Measurements from ENCODE around the gene ASB5.

Gene ASB5

DNA sequence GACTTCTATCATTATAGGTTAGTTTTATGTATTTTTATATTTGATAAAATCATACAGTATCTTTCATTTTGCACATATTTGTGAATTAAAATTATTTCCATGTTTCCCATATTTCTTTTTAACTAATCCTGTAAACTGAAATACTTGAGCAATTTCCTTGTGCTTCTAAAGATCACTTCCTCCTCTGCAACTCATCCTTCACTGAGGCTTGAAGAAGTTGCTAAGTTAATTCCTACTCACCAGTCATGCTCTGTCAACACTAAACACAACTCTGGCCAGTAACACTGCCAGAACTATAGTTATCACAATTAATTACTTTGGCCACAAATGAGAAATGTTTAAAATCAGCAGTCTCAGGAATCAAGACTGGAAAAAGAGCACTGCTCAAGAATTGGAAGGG is 80.4 kb downstream of the ASB5 start:
- Histone ChIP-seq H3K27me3 (ENCODE audit: control insufficient read depth in 5 of 5, insufficient read depth in 4 of 5, low read length in 5 of 5) (peaks cover 0 to 9% (median 0%) of the 10 kb centered on the region in 5 donors), H3K36me3 (ENCODE audit: control insufficient read depth in 5 of 5, insufficient read depth in 5 of 5, low read length in 5 of 5) (no peaks in the 10 kb centered on the region), H3K9ac (ENCODE audit: low read length in 5 of 5) (no peak overlapping the region), H3K27ac (ENCODE audit: low read depth, low read length) (no peak overlapping the region), H3K4me3 (ENCODE audit: low read depth in 1 of 5, low read length in 5 of 5) (no peak overlapping the region), H3K9me3 (ENCODE audit: control insufficient read depth in 5 of 5, low read length in 5 of 5) (no peaks in the 10 kb centered on the region), H3K4me1 (ENCODE audit: control insufficient read depth in 5 of 5, insufficient read depth in 5 of 5, low read length in 5 of 5) (peaks cover 0 to 5% (median 0%) of the 10 kb centered on the region in 5 donors)

DNA sequence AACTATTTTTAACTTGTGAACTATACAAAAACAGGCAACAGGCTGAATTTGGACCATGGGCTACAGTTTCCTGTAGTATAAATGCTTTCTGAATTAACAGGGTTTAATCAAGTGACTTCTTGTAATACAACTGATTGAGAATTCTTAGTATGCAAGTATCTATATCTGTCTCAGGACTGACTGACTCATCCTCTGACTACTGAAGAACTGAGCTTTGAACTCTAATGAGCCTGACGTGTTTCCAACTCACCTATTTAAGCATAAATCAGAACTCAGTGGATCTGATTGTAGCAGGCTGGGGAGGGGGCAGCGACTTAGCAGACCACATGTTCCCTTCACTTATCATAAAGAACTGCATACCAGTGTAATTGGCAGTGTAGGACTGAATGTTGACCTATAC is 81.4 kb downstream of the ASB5 start:
- Histone ChIP-seq H3K9me3 (ENCODE audit: control insufficient read depth in 5 of 5, low read length in 5 of 5) (no peaks in the 10 kb centered on the region), H3K27me3 (ENCODE audit: control insufficient read depth in 5 of 5, insufficient read depth in 4 of 5, low read length in 5 of 5) (peaks cover 0 to 9% (median 0%) of the 10 kb centered on the region in 5 donors), H3K36me3 (ENCODE audit: control insufficient read depth in 5 of 5, insufficient read depth in 5 of 5, low read length in 5 of 5) (no peaks in the 10 kb centered on the region), H3K27ac (ENCODE audit: low read depth, low read length) (no peak overlapping the region), H3K4me1 (ENCODE audit: control insufficient read depth in 5 of 5, insufficient read depth in 5 of 5, low read length in 5 of 5) (peaks cover 0 to 5% (median 0%) of the 10 kb centered on the region in 5 donors), H3K9ac (ENCODE audit: low read length in 5 of 5) (no peak overlapping the region), H3K4me3 (ENCODE audit: low read depth in 1 of 5, low read length in 5 of 5) (no peak overlapping the region)

DNA sequence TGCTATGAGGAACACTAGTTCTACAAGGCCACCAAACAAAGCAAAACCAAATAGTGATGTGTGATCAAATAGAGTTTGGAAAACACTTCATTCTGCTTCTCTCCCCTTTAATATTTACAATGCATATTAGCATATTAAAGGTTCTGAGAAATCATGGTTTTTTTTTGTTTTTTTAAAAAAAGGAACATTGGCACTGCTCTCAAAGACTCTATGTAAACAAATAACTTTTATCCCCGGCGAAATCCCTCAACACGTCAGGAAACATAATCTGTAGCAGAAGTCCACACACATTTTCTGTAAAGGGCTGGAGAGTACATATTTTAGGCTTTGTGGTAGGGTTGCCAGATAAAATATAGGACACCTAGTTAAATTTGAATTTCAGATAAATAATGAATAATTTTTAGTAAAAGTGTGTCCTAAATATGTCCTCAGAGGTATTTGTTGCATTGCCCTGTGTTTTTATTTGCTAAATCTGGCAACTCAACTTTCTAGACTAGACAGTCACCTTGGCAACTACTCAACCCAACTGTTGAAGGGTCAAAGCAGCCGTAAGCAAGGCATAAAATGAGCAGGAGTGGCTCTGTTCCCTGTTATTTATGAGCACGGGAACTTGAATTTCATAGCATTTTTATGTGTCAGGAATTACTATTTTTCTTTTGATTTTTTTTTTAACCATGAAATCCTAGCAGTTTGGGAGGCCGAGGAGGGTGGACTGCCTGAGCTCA is 82.2 kb downstream of the ASB5 start:
- no peak overlapping the region for H3K4me3 ChIP-seq (ENCODE audit: low read depth in 1 of 5, low read length in 5 of 5)
- peaks cover 0 to 5% (median 0%) of the 10 kb centered on the region in 5 donors for H3K4me1 ChIP-seq (ENCODE audit: control insufficient read depth in 5 of 5, insufficient read depth in 5 of 5, low read length in 5 of 5)
- no peaks in the 10 kb centered on the region for H3K9me3 ChIP-seq (ENCODE audit: control insufficient read depth in 5 of 5, low read length in 5 of 5)
- H3K9ac ChIP-seq (ENCODE audit: low read length in 5 of 5) = no peak overlapping the region
- H3K27ac ChIP-seq (ENCODE audit: low read depth, low read length) = no peak overlapping the region
- H3K36me3 ChIP-seq (ENCODE audit: control insufficient read depth in 5 of 5, insufficient read depth in 5 of 5, low read length in 5 of 5) = no peaks in the 10 kb centered on the region
- H3K27me3 ChIP-seq (ENCODE audit: control insufficient read depth in 5 of 5, insufficient read depth in 4 of 5, low read length in 5 of 5) = peaks cover 0 to 5% (median 0%) of the 10 kb centered on the region in 5 donors

DNA sequence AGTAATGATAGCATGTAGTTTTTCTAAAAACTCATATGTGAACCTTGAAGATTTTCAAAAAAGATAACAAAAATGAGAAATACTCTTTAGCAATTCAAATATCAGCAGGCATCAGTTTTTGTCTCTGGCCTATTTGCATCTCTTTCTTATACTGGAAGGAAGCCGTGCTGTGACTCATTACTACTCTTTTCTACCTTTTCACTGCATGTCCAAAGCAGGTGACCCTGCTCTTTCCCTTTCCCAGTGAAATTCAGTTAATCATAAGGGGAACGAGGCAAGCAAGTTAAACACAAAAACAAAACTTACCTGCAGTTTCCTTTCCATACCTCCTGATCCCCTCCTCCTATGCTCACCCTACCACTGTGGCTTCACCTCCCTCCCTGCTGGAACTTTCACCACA is 83.0 kb downstream of the ASB5 start:
- no peak overlapping the region for H3K27ac ChIP-seq (ENCODE audit: low read depth, low read length)
- peaks cover 0 to 5% (median 0%) of the 10 kb centered on the region in 5 donors for H3K4me1 ChIP-seq (ENCODE audit: control insufficient read depth in 5 of 5, insufficient read depth in 5 of 5, low read length in 5 of 5)
- peaks cover 0 to 5% (median 0%) of the 10 kb centered on the region in 5 donors for H3K27me3 ChIP-seq (ENCODE audit: control insufficient read depth in 5 of 5, insufficient read depth in 4 of 5, low read length in 5 of 5)
- H3K36me3 ChIP-seq (ENCODE audit: control insufficient read depth in 5 of 5, insufficient read depth in 5 of 5, low read length in 5 of 5) = no peaks in the 10 kb centered on the region
- H3K9me3 ChIP-seq (ENCODE audit: control insufficient read depth in 5 of 5, low read length in 5 of 5) = no peaks in the 10 kb centered on the region
- H3K9ac ChIP-seq (ENCODE audit: low read length in 5 of 5) = no peak overlapping the region
- no peak overlapping the region for H3K4me3 ChIP-seq (ENCODE audit: low read depth in 1 of 5, low read length in 5 of 5)

DNA sequence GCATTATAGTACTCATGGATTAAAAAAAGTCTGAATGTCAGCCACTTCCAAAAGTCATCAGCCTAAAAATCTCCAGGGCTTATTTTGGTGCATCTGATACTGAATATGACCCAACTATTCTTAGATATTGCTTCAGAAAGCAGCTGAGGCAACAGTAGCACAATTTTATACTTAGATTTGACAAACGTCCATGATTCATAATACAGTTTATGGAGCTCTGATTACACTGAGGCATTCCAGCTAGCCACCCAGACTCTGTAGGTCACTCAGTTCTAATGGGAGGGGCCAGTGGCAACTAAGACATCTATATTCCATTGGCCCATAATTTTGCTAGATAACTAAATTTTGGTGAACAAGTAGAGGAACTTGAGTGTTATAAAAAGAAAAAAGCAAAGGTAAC is 84.0 kb downstream of the ASB5 start:
- Histone ChIP-seq H3K27ac (ENCODE audit: low read depth, low read length) (no peak overlapping the region), H3K4me3 (ENCODE audit: low read depth in 1 of 5, low read length in 5 of 5) (no peak overlapping the region), H3K36me3 (ENCODE audit: control insufficient read depth in 5 of 5, insufficient read depth in 5 of 5, low read length in 5 of 5) (no peaks in the 10 kb centered on the region), H3K9ac (ENCODE audit: low read length in 5 of 5) (no peak overlapping the region), H3K4me1 (ENCODE audit: control insufficient read depth in 5 of 5, insufficient read depth in 5 of 5, low read length in 5 of 5) (peaks cover 0 to 5% (median 0%) of the 10 kb centered on the region in 5 donors), H3K9me3 (ENCODE audit: control insufficient read depth in 5 of 5, low read length in 5 of 5) (no peaks in the 10 kb centered on the region), H3K27me3 (ENCODE audit: control insufficient read depth in 5 of 5, insufficient read depth in 4 of 5, low read length in 5 of 5) (peaks cover 0 to 5% (median 0%) of the 10 kb centered on the region in 5 donors)
